Right atrium auricular region (tissue), 2 donors: Measurements from ENCODE around the gene C9orf78. TPM values are rescaled to one million over a fixed set of nuclear protein-coding genes. Genes with fewer than 3 reads are reported as not detected.

Experiments
- DNase-seq: peaks from one replicate; pipeline ENCODE4 v3.0.0-alpha.2; 2019; ENCODE audit warnings: low spot score
- H3K27ac ChIP-seq, 2 donors: fragments of 200-600 bp; sonication (generic); 1 replicate in 1 of 2; 2 replicates in 1 of 2; pipeline ENCODE4 v1.5.1; 2016 to 2019
- H3K27me3 ChIP-seq, 2 donors: fragments of 200-600 bp; sonication (generic); one replicate each; pipeline versions ENCODE4 v1.5.1 to v1.6.0; 2017 to 2019
- H3K36me3 ChIP-seq: fragments of 200-600 bp; sonication (generic); one replicate; pipeline ENCODE4 v1.5.1; 2016
- H3K4me1 ChIP-seq, 2 donors: fragments of 200-600 bp; sonication (generic); one replicate each; pipeline versions ENCODE4 v1.5.1 to v1.6.0; 2017 to 2019
- H3K4me3 ChIP-seq, 2 donors: fragments of 200-600 bp; sonication (generic); 1 replicate in 1 of 2; 2 replicates in 1 of 2; pipeline ENCODE4 v1.5.1; 2017 to 2019; ENCODE audit warnings: mild to moderate bottlenecking in 1 of 2, moderate library complexity in 1 of 2
- H3K9me3 ChIP-seq, 2 donors: fragments of 200-600 bp; sonication (generic); one replicate each; pipeline ENCODE4 v1.5.1; 2019
- CTCF ChIP-seq, 2 donors: fragments of 200-600 bp; sonication (generic); IDR thresholded peaks; one replicate each; pipeline ENCODE4 v1.5.1; 2019; ENCODE audit warnings: antibody characterized with exemption in 2 of 2
- total RNA-seq, 2 donors: library from RNA; depleted of rRNA; stranded (reverse); fragments of >200 nt; gene quantifications; one replicate each; pipeline ENCODE4 v1.1.0, GENCODE V29; 2016

The C9orf78 gene
- total RNA-seq, 2 donors from 2014 or later, result 43.1 to 67.2 TPM

GRCh38 chr9:129814432-129815223 is 20.4 kb downstream of the C9orf78 start:
- Histone ChIP-seq H3K36me3 (peaks cover 50% of the 10 kb centered on the region), H3K9me3 (no peaks in the 10 kb centered on the region), H3K4me1 (no peaks in the 10 kb centered on the region), H3K27ac (no peak overlapping the region), H3K4me3 (no peak overlapping the region), H3K27me3 (no peaks in the 10 kb centered on the region)
- DNase-seq, result no peak
- TF ChIP-seq CTCF (IDR thresholded peaks at IDR 0.05), result no peak

DNA sequence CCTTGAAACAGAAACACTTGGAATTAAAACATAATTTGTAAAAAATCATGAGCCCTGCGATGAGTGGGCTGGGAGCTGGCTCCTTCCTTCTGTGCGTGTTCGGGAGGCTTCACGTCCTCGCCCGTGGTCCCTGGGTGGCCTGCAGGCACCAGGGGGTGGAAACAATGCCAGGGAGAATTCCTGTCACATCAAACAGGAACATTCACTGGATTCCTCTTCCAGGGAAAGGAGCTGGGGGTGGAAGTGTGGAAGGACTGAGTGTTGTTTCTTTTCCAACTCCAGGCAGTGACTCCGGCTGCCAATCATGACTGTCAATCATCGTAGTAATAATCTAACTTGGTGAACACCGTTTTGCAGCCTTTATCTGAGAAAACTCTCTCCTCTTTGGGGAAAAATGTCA is 21.4 kb downstream of the C9orf78 start:
- DNase-seq, result no peak
- Histone ChIP-seq H3K27ac (no peak overlapping the region), H3K9me3 (no peaks in the 10 kb centered on the region), H3K4me3 (no peak overlapping the region), H3K27me3 (no peaks in the 10 kb centered on the region), H3K4me1 (no peaks in the 10 kb centered on the region), H3K36me3 (peaks cover 58% of the 10 kb centered on the region)
- TF ChIP-seq CTCF (IDR thresholded peaks at IDR 0.05), result no peak

DNA sequence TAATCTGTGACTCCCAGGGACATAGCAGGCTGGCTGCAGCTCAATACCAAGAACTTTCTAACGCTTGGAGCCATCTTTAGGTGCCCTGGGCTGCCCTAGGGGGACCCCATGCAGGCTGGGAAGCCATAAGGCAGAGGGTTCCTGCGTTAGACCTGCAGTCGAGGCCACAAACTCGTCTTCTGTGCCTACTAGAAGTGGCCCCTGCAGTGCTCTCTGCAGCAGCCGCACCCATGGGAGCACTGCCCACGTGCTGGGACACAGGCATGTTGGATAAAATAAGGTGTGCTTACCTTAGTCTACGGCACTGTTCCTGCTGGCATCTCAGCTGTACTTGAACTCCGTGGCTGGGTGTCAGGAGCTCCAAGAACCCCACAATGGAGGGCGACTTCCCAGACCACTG is 22.7 kb downstream of the C9orf78 start:
- DNase-seq, result no peak

DNA sequence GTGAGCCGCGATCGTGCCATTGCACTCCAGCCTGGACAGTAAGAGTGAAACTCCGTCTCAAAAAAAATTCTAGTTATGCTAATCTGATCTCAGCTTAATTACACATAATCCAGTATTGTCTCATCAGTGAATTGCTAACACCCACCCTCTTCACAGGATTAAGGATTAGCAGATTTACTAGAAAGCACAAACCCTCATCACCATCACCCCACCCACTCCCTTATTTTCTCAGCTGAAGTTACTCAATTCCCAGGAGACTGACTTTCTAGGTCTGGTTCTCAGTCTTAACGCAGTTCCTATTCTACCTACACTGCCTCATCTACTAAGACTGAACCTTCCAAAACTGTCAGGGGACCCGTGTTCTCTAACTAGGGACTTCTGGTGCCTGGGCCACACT is 23.1 kb downstream of the C9orf78 start:
- H3K27ac ChIP-seq, result no peak overlapping the region
- H3K9me3 ChIP-seq, result no peaks in the 10 kb centered on the region
- TF ChIP-seq CTCF (IDR thresholded peaks at IDR 0.05), result no peak
- no peaks in the 10 kb centered on the region for H3K27me3 ChIP-seq
- no peak overlapping the region for H3K4me3 ChIP-seq
- no peak for DNase-seq
- no peaks in the 10 kb centered on the region for H3K4me1 ChIP-seq
- peaks cover 48% of the 10 kb centered on the region for H3K36me3 ChIP-seq

More for the DNA sequence above, 22.7 kb downstream of the C9orf78 start:
- no peaks in the 10 kb centered on the region for H3K4me1 ChIP-seq
- H3K4me3 ChIP-seq, result no peak overlapping the region
- H3K27me3 ChIP-seq, result no peaks in the 10 kb centered on the region
- peaks cover 48% of the 10 kb centered on the region for H3K36me3 ChIP-seq
- no peak overlapping the region for H3K27ac ChIP-seq
- no peak for TF ChIP-seq CTCF (IDR thresholded peaks at IDR 0.05)
- no peaks in the 10 kb centered on the region for H3K9me3 ChIP-seq

DNA sequence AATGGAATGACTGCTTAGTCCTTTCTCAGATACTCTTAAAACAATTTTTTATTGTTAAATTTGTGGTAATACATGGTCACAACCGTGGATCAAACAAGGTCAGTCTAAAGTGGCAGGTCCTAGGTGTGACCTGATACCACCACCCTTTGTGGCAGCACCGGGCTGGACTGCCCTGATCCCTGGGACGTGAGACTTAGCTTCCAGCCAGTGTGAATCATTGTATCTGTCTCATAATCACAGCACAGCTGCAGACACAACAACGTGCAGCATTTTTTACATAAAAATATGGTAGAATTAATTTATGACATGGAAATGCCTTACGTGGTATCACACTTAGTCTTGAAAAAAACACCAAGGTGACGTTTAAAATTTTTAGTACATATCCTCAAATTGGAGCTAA is 24.3 kb downstream of the C9orf78 start:
- DNase-seq, result no peak
- H3K4me1 ChIP-seq, result no peaks in the 10 kb centered on the region
- TF ChIP-seq CTCF (IDR thresholded peaks at IDR 0.05), result no peak

GRCh38 chr9:129810116-129810515 is 25.0 kb downstream of the C9orf78 start:
- H3K27ac ChIP-seq, result no peak overlapping the region
- H3K9me3 ChIP-seq, result no peaks in the 10 kb centered on the region
- H3K4me1 ChIP-seq, result no peaks in the 10 kb centered on the region
- no peak for TF ChIP-seq CTCF (IDR thresholded peaks at IDR 0.05)
- no peak for DNase-seq
- H3K27me3 ChIP-seq, result no peaks in the 10 kb centered on the region
- no peak overlapping the region for H3K4me3 ChIP-seq
- H3K36me3 ChIP-seq, result peaks cover 34% of the 10 kb centered on the region

More for the DNA sequence above, 24.3 kb downstream of the C9orf78 start:
- Histone ChIP-seq H3K36me3 (peaks cover 38% of the 10 kb centered on the region), H3K9me3 (no peaks in the 10 kb centered on the region), H3K27me3 (no peaks in the 10 kb centered on the region), H3K4me3 (no peak overlapping the region), H3K27ac (no peak overlapping the region)
